ENCODE data around the gene ZNF100. TPM values are rescaled to one million over a fixed set of nuclear protein-coding genes. Genes with fewer than 3 reads are reported as not detected.

The ZNF100 gene
- 7.5 and 7.8 TPM in 2 replicates for total RNA-seq (2014; rRNA removed; shearing (Covaris generic))

GRCh38 chr19:21767065-21767800 lies at the start of gene ZNF100:
TSS of gene ZNF100 (minus strand) at chr19:21767579. CDS start at chr19:21767429, 150 bp downstream.

Small RNA genes lying within 50 kb of the gene (small RNA-seq; reads per million reads assigned to genes)
- gene VN1R84P: not detected

Other genes starting within 250 kb of the ZNF100 start
- 13.1 and 14.3 TPM in 2 replicates for gene ZNF43, start 68.6 kb upstream of the ZNF100 start, total RNA-seq (2014; rRNA removed; shearing (Covaris generic))
- 2.2 and 3.2 TPM in 2 replicates for gene ZNF208, start 243.4 kb upstream of the ZNF100 start, total RNA-seq (2014; rRNA removed; shearing (Covaris generic))

Measured in A375 (cell line).